GM12872 (cell line): ENCODE data around the gene MEIS2.

Experiments used
- CTCF ChIP-seq: IDR thresholded peaks from 3 replicates; pipeline ENCODE4 v1.5.1; 2011; ENCODE audit warnings: low read depth, mild to moderate bottlenecking, low read length, moderate library complexity; ENCODE audit not compliant: insufficient read depth

Gene MEIS2

GRCh38 chr15:36914466-36914865 is 185.9 kb downstream of the MEIS2 start:
- no peak for TF ChIP-seq CTCF

GRCh38 chr15:36912311-36912712 is 188.0 kb downstream of the MEIS2 start:
- no peak for TF ChIP-seq CTCF

- TF ChIP-seq CTCF = no peak
These were observed 188.9 kb downstream of the MEIS2 start for GRCh38 chr15:36911322-36911944.

DNA sequence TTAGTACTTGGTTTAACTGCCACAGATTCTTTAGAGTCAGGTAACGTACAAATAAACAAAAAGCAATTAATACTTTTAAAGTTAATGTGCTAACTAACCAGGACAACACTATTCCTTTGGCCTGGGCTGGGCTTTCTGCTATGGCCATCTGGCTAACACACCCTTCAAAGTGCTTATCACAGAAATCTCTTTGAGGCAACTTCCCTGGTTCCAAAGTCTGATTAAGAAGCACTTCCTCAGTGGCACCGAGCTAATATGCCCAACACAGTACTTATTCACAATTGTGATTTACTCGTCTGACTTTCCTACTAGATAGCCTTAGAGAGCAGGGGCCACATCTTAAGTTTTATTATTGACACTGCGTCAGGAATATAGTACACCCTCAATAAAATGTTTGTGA is 191.4 kb downstream of the MEIS2 start:
- no peak for TF ChIP-seq CTCF

- TF ChIP-seq CTCF = no peak
These were observed 193.1 kb downstream of the MEIS2 start for GRCh38 chr15:36907295-36907694.

DNA sequence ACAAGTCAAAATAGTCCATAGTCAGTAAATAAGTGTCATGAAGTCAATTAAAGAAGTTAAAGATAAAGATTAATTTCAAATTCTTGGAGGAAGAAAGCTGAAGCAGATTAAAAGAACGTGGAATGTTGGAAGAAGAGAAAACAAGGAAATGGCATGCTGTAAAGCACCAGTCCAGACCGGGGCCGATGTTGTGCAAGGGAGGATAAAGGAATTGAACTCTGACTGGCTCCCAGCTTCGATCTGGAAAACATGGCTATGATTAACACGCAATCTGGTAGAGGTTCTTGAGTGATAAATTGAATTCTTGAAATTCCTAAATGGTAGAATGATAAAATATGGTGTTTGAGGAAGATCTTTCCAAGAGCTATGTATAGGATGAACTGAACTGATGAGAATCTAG is 194.4 kb downstream of the MEIS2 start:
- TF ChIP-seq CTCF = no peak

DNA sequence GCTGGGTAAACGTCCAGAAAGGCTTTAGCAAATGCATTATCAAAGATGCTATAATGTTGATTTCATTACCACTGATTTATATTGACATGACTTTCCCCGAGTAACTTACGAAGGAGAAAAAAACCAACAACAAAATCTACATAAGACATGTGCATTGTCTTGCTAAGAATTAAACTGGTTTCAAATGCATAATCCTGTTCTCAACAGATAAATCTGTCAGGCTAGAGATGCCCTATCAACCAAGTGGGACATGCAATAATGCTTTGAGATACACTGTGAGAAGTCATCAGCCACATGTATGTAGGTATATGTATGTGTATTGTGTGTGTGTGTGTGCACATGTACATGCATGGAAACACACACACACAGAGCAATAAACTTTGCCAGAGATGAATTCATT is 195.6 kb downstream of the MEIS2 start:
- TF ChIP-seq CTCF = no peak
